ENCODE measurements around the gene CORT. TPM values are rescaled to one million over a fixed set of nuclear protein-coding genes. Genes with fewer than 3 reads are reported as not detected.

CORT gene
- total RNA-seq, 1 experiment from 2014 or later = 1.6 TPM

GRCh38 chr1:10475510-10475909 lies 25.7 kb downstream of the CORT start:
- TF ChIP-seq, protein P1, sequence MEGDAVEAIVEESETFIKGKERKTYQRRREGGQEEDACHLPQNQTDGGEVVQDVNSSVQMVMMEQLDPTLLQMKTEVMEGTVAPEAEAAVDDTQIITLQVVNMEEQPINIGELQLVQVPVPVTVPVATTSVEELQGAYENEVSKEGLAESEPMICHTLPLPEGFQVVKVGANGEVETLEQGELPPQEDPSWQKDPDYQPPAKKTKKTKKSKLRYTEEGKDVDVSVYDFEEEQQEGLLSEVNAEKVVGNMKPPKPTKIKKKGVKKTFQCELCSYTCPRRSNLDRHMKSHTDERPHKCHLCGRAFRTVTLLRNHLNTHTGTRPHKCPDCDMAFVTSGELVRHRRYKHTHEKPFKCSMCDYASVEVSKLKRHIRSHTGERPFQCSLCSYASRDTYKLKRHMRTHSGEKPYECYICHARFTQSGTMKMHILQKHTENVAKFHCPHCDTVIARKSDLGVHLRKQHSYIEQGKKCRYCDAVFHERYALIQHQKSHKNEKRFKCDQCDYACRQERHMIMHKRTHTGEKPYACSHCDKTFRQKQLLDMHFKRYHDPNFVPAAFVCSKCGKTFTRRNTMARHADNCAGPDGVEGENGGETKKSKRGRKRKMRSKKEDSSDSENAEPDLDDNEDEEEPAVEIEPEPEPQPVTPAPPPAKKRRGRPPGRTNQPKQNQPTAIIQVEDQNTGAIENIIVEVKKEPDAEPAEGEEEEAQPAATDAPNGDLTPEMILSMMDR (conservative IDR thresholded peaks at IDR 0.05) = no peak
- TF ChIP-seq EZH2 (IDR thresholded peaks at IDR 0.05; ENCODE audit: low read depth) = no peak
- Histone ChIP-seq H3K27me3 (ENCODE audit: insufficient read depth, low read depth) (no peaks in the 10 kb centered on the region), H2AFZ (no peak overlapping the region; the same call in 1 of the 2 replicates), H3K36me3 (ENCODE audit: low read depth) (no peaks in the 10 kb centered on the region), H4K20me1 (ENCODE audit: insufficient read depth) (peaks cover 4% of the 10 kb centered on the region; the same call in 1 of the 2 replicates), H3K4me3 (peak overlapping the region; percentile 80), H3K27ac (peak overlapping the region; percentile 24; the same call in 1 of the 2 replicates), H3K9me3 (ENCODE audit: insufficient read depth, low read depth) (no peaks in the 10 kb centered on the region), H3K79me2 (ENCODE audit: low read depth) (peaks cover 57% of the 10 kb centered on the region), H3K4me1 (replicated peaks; ENCODE audit: insufficient read depth) (peaks cover 19% of the 10 kb centered on the region), H3F3A (ENCODE audit: insufficient read depth, low read depth) (peaks cover 12% of the 10 kb centered on the region; the same call in 1 of the 2 replicates), H3K9me2 (ENCODE audit: insufficient read depth) (no peaks in the 10 kb centered on the region), H3K4me2 (peak overlapping the region; percentile 78)
- no peak for DNase-seq
- intact Hi-C loops (cut with micrococcal nuclease; ENCODE audit: unreplicated experiment) = loop anchor here (2.0 kb wide), 1 partner anchor 45 kb away; the partner anchor contains the start of gene CENPS
- no TSS peak for BruUV-seq (replicated peaks)
- ChIA-PET CTCF (no interaction called here), POLR2A (ENCODE audit: unreplicated experiment) (no interaction called here)

GRCh38 chr1:10479296-10479695 lies 29.5 kb downstream of the CORT start:
- Histone ChIP-seq H3K4me1 (replicated peaks; ENCODE audit: insufficient read depth) (peaks cover 19% of the 10 kb centered on the region), H3K4me2 (no peak overlapping the region), H3K36me3 (ENCODE audit: low read depth) (no peaks in the 10 kb centered on the region), H3K27ac (no peak overlapping the region), H3K79me2 (ENCODE audit: low read depth) (peaks cover 72% of the 10 kb centered on the region), H4K20me1 (ENCODE audit: insufficient read depth) (no peaks in the 10 kb centered on the region; the same call in 1 of the 2 replicates), H3K9me3 (ENCODE audit: insufficient read depth, low read depth) (no peaks in the 10 kb centered on the region), H3K9me2 (ENCODE audit: insufficient read depth) (no peaks in the 10 kb centered on the region), H3F3A (ENCODE audit: insufficient read depth, low read depth) (no peaks in the 10 kb centered on the region), H3K27me3 (ENCODE audit: insufficient read depth, low read depth) (no peaks in the 10 kb centered on the region), H2AFZ (no peak overlapping the region), H3K4me3 (no peak overlapping the region)
- intact Hi-C loops (cut with micrococcal nuclease; ENCODE audit: unreplicated experiment) = no loop called here
- no TSS peak for BruUV-seq (replicated peaks)
- ChIA-PET CTCF (no interaction called here), POLR2A (ENCODE audit: unreplicated experiment) (no interaction called here)
- no peak for DNase-seq
- no peak for TF ChIP-seq EZH2 (IDR thresholded peaks at IDR 0.05; ENCODE audit: low read depth)
- TF ChIP-seq, protein P1 (conservative IDR thresholded peaks at IDR 0.05) = no peak

- no TSS peak for BruUV-seq (replicated peaks)
- no peak for DNase-seq
- intact Hi-C loops (cut with micrococcal nuclease; ENCODE audit: unreplicated experiment) = no loop called here
These were observed 30.8 kb downstream of the CORT start for GRCh38 chr1:10480614-10481013.

More at GRCh38 chr1:10480614-10481013, 30.8 kb downstream of the CORT start:
- Histone ChIP-seq H3K4me1 (replicated peaks; ENCODE audit: insufficient read depth) (peaks cover 19% of the 10 kb centered on the region), H3K4me2 (no peak overlapping the region), H4K20me1 (ENCODE audit: insufficient read depth) (no peaks in the 10 kb centered on the region; the same call in 1 of the 2 replicates), H3K27me3 (ENCODE audit: insufficient read depth, low read depth) (no peaks in the 10 kb centered on the region), H3K4me3 (no peak overlapping the region), H3K36me3 (ENCODE audit: low read depth) (no peaks in the 10 kb centered on the region), H3K9me2 (ENCODE audit: insufficient read depth) (no peaks in the 10 kb centered on the region), H3K9me3 (ENCODE audit: insufficient read depth, low read depth) (no peaks in the 10 kb centered on the region), H3K27ac (no peak overlapping the region), H3F3A (ENCODE audit: insufficient read depth, low read depth) (no peaks in the 10 kb centered on the region), H2AFZ (no peak overlapping the region), H3K79me2 (ENCODE audit: low read depth) (peaks cover 79% of the 10 kb centered on the region)
- POLR2A ChIA-PET (ENCODE audit: unreplicated experiment) = no interaction called here
- CTCF ChIA-PET = interaction anchor here (0.6 kb wide), 1 partner anchor 643 kb away, joined by 4 read pairs; no protein-coding TSS in a partner anchor
- no peak for TF ChIP-seq EZH2 (IDR thresholded peaks at IDR 0.05; ENCODE audit: low read depth)
- TF ChIP-seq, protein P1 (conservative IDR thresholded peaks at IDR 0.05) = no peak

All from PC-9 (cell line).